Measurements from ENCODE around the gene DCBLD2. TPM values are rescaled to one million over a fixed set of nuclear protein-coding genes. Genes with fewer than 3 reads are reported as not detected.

The DCBLD2 gene
- total RNA-seq, 1 experiment from 2014 or later: 1,036 TPM

GRCh38 chr3:98768961-98769360 is 132.5 kb downstream of the DCBLD2 start:
- no peak for DNase-seq (ENCODE audit: low spot score)

- DNase-seq (ENCODE audit: low spot score): no peak
Observed at GRCh38 chr3:98766924-98767323, 134.6 kb downstream of the DCBLD2 start.

- no peak for DNase-seq (ENCODE audit: low spot score)
Observed at GRCh38 chr3:98765721-98766120, 135.8 kb downstream of the DCBLD2 start.

- DNase-seq (ENCODE audit: low spot score): no peak
Observed at GRCh38 chr3:98764472-98764884, 137.0 kb downstream of the DCBLD2 start.

GRCh38 chr3:98763819-98764418 is 137.6 kb downstream of the DCBLD2 start:
- no peak for DNase-seq (ENCODE audit: low spot score)

GRCh38 chr3:98763076-98763475 is 138.4 kb downstream of the DCBLD2 start, which contains the start of gene ST3GAL6:
Gene ST3GAL6 (plus strand): TSS chr3:98763340. CDS start chr3:98768441, 5,101 bp downstream.
- DNase-seq (ENCODE audit: low spot score): no peak

GRCh38 chr3:98761643-98762229 is 139.8 kb downstream of the DCBLD2 start:
- no peak for DNase-seq (ENCODE audit: low spot score)

- no peak for DNase-seq (ENCODE audit: low spot score)
Observed at GRCh38 chr3:98759629-98760028, 141.9 kb downstream of the DCBLD2 start.

- DNase-seq (ENCODE audit: low spot score): no peak
Observed at GRCh38 chr3:98755601-98756000, 145.9 kb downstream of the DCBLD2 start.

- DNase-seq (ENCODE audit: low spot score): no peak
Observed at GRCh38 chr3:98754483-98754882, 147.0 kb downstream of the DCBLD2 start.

- DNase-seq (ENCODE audit: low spot score): no peak
Observed at GRCh38 chr3:98750276-98750919, 151.1 kb downstream of the DCBLD2 start.

- no peak for DNase-seq (ENCODE audit: low spot score)
Observed at GRCh38 chr3:98746882-98747281, 154.6 kb downstream of the DCBLD2 start.

- no peak for DNase-seq (ENCODE audit: low spot score)
Observed at GRCh38 chr3:98746122-98746521, 155.4 kb downstream of the DCBLD2 start.

Other genes with a start within 250 kb of the DCBLD2 start
- gene ST3GAL6, start 138.4 kb downstream of the DCBLD2 start, total RNA-seq (2014; rRNA removed; shearing (Covaris generic)): 4.0 and 11.1 TPM in 2 replicates